ENCODE data around the gene FBP2.
"Not testable (repeated sequence)": the region's sequence is repeated elsewhere in the genome, so short reads cannot be mapped to it uniquely, and the experiment has no call there.

The FBP2 gene

GRCh38 chr9:94591876-94592275 is 1.7 kb downstream of the FBP2 start:
- no peak for DNase-seq (ENCODE audit: low read depth)
- no peak overlapping the region for H3K4me3 ChIP-seq (ENCODE audit: low read length)
- no peak for TF ChIP-seq CTCF (conservative IDR thresholded peaks at IDR 0.05; ENCODE audit: low read depth, low read length)

- DNase-seq (ENCODE audit: low read depth); H3K4me3 ChIP-seq (ENCODE audit: low read length): not testable (repeated sequence)
Observed at GRCh38 chr9:94591046-94591545, 2.5 kb downstream of the FBP2 start.

GRCh38 chr9:94588681-94589080 is 4.9 kb downstream of the FBP2 start:
- no peak overlapping the region for H3K4me3 ChIP-seq (ENCODE audit: low read length)
- no peak for TF ChIP-seq CTCF (conservative IDR thresholded peaks at IDR 0.05; ENCODE audit: low read depth, low read length)
- DNase-seq (ENCODE audit: low read depth): no peak

- no peak for DNase-seq (ENCODE audit: low read depth)
- no peak overlapping the region for H3K4me3 ChIP-seq (ENCODE audit: low read length)
- TF ChIP-seq CTCF (conservative IDR thresholded peaks at IDR 0.05; ENCODE audit: low read depth, low read length): no peak
Observed at GRCh38 chr9:94586814-94587213, 6.8 kb downstream of the FBP2 start.

- no peak for DNase-seq (ENCODE audit: low read depth)
- H3K4me3 ChIP-seq (ENCODE audit: low read length): no peak overlapping the region
- TF ChIP-seq CTCF (conservative IDR thresholded peaks at IDR 0.05; ENCODE audit: low read depth, low read length): no peak
Observed at GRCh38 chr9:94586316-94586715, 7.3 kb downstream of the FBP2 start.

- no peak for TF ChIP-seq CTCF (conservative IDR thresholded peaks at IDR 0.05; ENCODE audit: low read depth, low read length)
- no peak overlapping the region for H3K4me3 ChIP-seq (ENCODE audit: low read length)
- DNase-seq (ENCODE audit: low read depth): no peak
Observed at GRCh38 chr9:94584555-94584954, 9.1 kb downstream of the FBP2 start.

- no peak for DNase-seq (ENCODE audit: low read depth)
- no peak overlapping the region for H3K4me3 ChIP-seq (ENCODE audit: low read length)
- no peak for TF ChIP-seq CTCF (conservative IDR thresholded peaks at IDR 0.05; ENCODE audit: low read depth, low read length)
Observed at GRCh38 chr9:94581728-94582127, 11.9 kb downstream of the FBP2 start.

- H3K4me3 ChIP-seq (ENCODE audit: low read length): no peak overlapping the region
- no peak for DNase-seq (ENCODE audit: low read depth)
- TF ChIP-seq CTCF (conservative IDR thresholded peaks at IDR 0.05; ENCODE audit: low read depth, low read length): no peak
Observed at GRCh38 chr9:94577571-94577970, 16.1 kb downstream of the FBP2 start.
